GM12878 (cell line): ENCODE data around the gene LMBR1. TPM values are rescaled to one million over a fixed set of nuclear protein-coding genes. Genes with fewer than 3 reads are reported as not detected.

ENCODE experiments used
- ATAC-seq: fragments of 200-7000 bp; cut with Tn5 transposase; 3 replicates; pipeline ENCODE4 v1.9.1; 2020; ENCODE audit warnings: mild to moderate bottlenecking, moderate library complexity
- BruUV-seq: library from RNA; stranded (reverse); fragments of 400-500 nt; replicated peaks from 2 replicates; lab custom pipeline; 2021; lab: Mats Ljungman, UMichigan
- CTCF ChIA-PET: fragments of 300-600 bp; sonication (Branson Sonifier 250); formaldehyde crosslinking; extraction: SDS; loops from one replicate; lab custom pipeline; 2021; ENCODE audit warnings: inconsistent platforms; lab: Yijun Ruan, JAX
- POLR2A ChIA-PET: fragments of 350-600 bp; formaldehyde crosslinking; extraction: SDS; loops from one replicate; lab custom pipeline; 2021; ENCODE audit warnings: inconsistent platforms; lab: Charles Lee
- RAD21 ChIA-PET: fragments of 300-600 bp; sonication (Branson Sonifier 250); formaldehyde crosslinking; loops from one replicate; lab custom pipeline; 2023; ENCODE audit warnings: antibody characterized with exemption; ENCODE audit not compliant: unreplicated experiment; lab: Charles Lee
- SMC1A ChIA-PET: fragments of 300-600 bp; sonication (Branson Sonifier 250); formaldehyde crosslinking; loops from one replicate; lab custom pipeline; 2023; ENCODE audit not compliant: unreplicated experiment, uncharacterized antibody; lab: Charles Lee
- DNase-seq: peaks from one replicate; pipeline ENCODE4 v3.0.0-alpha.2; 2011; ENCODE audit warnings: low read depth, low spot score
- FAIRE-seq: peaks from 3 replicates; lab custom pipeline; 2011; peaks lifted over from hg19 to GRCh38; lab: Jason Lieb, UNC
- H2AFZ ChIP-seq: 2 replicates; pipeline ENCODE4 v1.6.0; 2011; ENCODE audit warnings: low read depth, low read length, control low read depth; ENCODE audit not compliant: control insufficient read depth
- H3K27ac ChIP-seq: 2 replicates; pipeline ENCODE4 v1.5.1; 2011; ENCODE audit warnings: control low read depth; ENCODE audit not compliant: control insufficient read depth, insufficient read depth
- H3K27me3 ChIP-seq, 2 experiments: replicated peaks in 1 of 2; 2 replicates each; pipeline versions ENCODE4 v1.6.0 to v1.6.1; 2011; ENCODE audit warnings: low read length in 1 of 2; ENCODE audit not compliant: control insufficient read depth in 2 of 2, insufficient read depth in 2 of 2
- H3K36me3 ChIP-seq, 2 experiments: 2 replicates each; pipeline ENCODE4 v1.5.1; 2011; ENCODE audit warnings: low read length in 1 of 2; ENCODE audit not compliant: control insufficient read depth in 2 of 2, insufficient read depth in 2 of 2
- H3K4me1 ChIP-seq: 2 replicates; pipeline ENCODE4 v1.6.1; 2011; ENCODE audit warnings: mild to moderate bottlenecking, low read length, moderate library complexity, mixed read lengths; ENCODE audit not compliant: control insufficient read depth, insufficient read depth
- H3K4me2 ChIP-seq: 2 replicates; pipeline ENCODE4 v1.6.0; 2011; ENCODE audit warnings: control low read depth; ENCODE audit not compliant: control insufficient read depth, insufficient read depth
- H3K4me3 ChIP-seq: fragments of 200-600 bp; sonication (generic); 2 replicates; pipeline ENCODE4 v1.5.1; 2016
- H3K79me2 ChIP-seq: 2 replicates; pipeline ENCODE4 v1.6.0; 2011; ENCODE audit warnings: low read length; ENCODE audit not compliant: control insufficient read depth, insufficient read depth
- H3K9ac ChIP-seq: 2 replicates; pipeline ENCODE4 v1.8.0; 2011; ENCODE audit warnings: low read length, control low read depth, mixed read lengths; ENCODE audit not compliant: control insufficient read depth, insufficient read depth
- H3K9me3 ChIP-seq: replicated peaks from 3 replicates; pipeline ENCODE4 v1.5.1; 2011; ENCODE audit warnings: mild to moderate bottlenecking, low read length; ENCODE audit not compliant: control insufficient read depth, insufficient read depth
- H4K20me1 ChIP-seq: 2 replicates; pipeline ENCODE4 v1.6.0; 2011; ENCODE audit not compliant: control insufficient read depth, insufficient read depth
- BRCA1 ChIP-seq: IDR thresholded peaks from 2 replicates; pipeline ENCODE4 v1.6.1; 2011; ENCODE audit warnings: low read depth, low read length, improper control_type of control experiment
- CHD4 ChIP-seq: fragments of 200-600 bp; sonication (generic); IDR thresholded peaks from 2 replicates; pipeline ENCODE4 v1.6.1; 2016; ENCODE audit warnings: mild to moderate bottlenecking
- CREB1 ChIP-seq: IDR thresholded peaks from 2 replicates; pipeline ENCODE4 v1.6.1; 2012; ENCODE audit warnings: low read depth, mild to moderate bottlenecking, inconsistent platforms
- EED ChIP-seq: sonication (generic); IDR thresholded peaks from 2 replicates; pipeline ENCODE4 v1.6.1; 2016; ENCODE audit warnings: antibody characterized with exemption, low read depth
- EP300 ChIP-seq, 2 experiments: fragments of 150-350 bp in 1 of 2; IDR thresholded peaks; 2 replicates each; pipeline ENCODE4 v1.6.1; 2011 to 2012; ENCODE audit warnings: low read depth in 2 of 2, low read length in 2 of 2, borderline replicate concordance in 1 of 2, improper control_type of control experiment in 1 of 2, inconsistent platforms in 1 of 2; ENCODE audit not compliant: control insufficient read depth in 1 of 2
- GATAD2B ChIP-seq: fragments of 450-650 bp; conservative IDR thresholded peaks from 2 replicates; pipeline ENCODE4 v1.6.1; 2017; ENCODE audit warnings: low read depth, mild to moderate bottlenecking, moderate library complexity
- HDAC2 ChIP-seq: fragments of 200-600 bp; sonication (generic); IDR thresholded peaks from 2 replicates; pipeline ENCODE4 v1.6.1; 2017
- JUND ChIP-seq: IDR thresholded peaks from 2 replicates; pipeline ENCODE4 v1.6.1; 2012; ENCODE audit warnings: low read depth, mild to moderate bottlenecking, low read length, improper control_type of control experiment, moderate library complexity
- MTA2 ChIP-seq: fragments of 450-650 bp; IDR thresholded peaks from 2 replicates; pipeline ENCODE4 v1.6.1; 2016; ENCODE audit warnings: low read depth, mild to moderate bottlenecking, moderate library complexity
- MXI1 ChIP-seq: fragments of 150-350 bp; IDR thresholded peaks from 2 replicates; pipeline ENCODE4 v1.6.1; 2011; ENCODE audit warnings: low read depth, mild to moderate bottlenecking, inconsistent platforms, low read length, improper control_type of control experiment
- NFXL1 ChIP-seq: fragments of 450-650 bp; IDR thresholded peaks from 2 replicates; pipeline ENCODE4 v1.6.1; 2017; ENCODE audit warnings: antibody characterized with exemption, mild to moderate bottlenecking, borderline replicate concordance
- NFYA ChIP-seq: IDR thresholded peaks from 2 replicates; pipeline ENCODE4 v1.6.1; 2011; ENCODE audit warnings: low read depth, mild to moderate bottlenecking, low read length, improper control_type of control experiment, borderline replicate concordance
- POLR2AphosphoS2 ChIP-seq: IDR thresholded peaks from 2 replicates; pipeline ENCODE4 v1.6.1; 2011; ENCODE audit warnings: low read depth, mild to moderate bottlenecking, low read length, improper control_type of control experiment, moderate library complexity
- ZNF207 ChIP-seq: fragments of 450-650 bp; IDR thresholded peaks from 2 replicates; pipeline ENCODE4 v1.6.1; 2014; ENCODE audit warnings: antibody characterized with exemption, mild to moderate bottlenecking, borderline replicate concordance
- WGBS: methylation state at CpG from one replicate; pipeline ENCODE4 v1.1.6; 2016; ENCODE audit warnings: low lambda C conversion rate; ENCODE audit not compliant: insufficient replicate concordance, insufficient coverage; ENCODE audit errors: missing lambda C conversion rate; 5-methylcytosine and 5-hydroxymethylcytosine counted together
- in situ Hi-C: fragments of 300-500 bp; cut with MboI; formaldehyde crosslinking; loops from 9 replicates; pipeline ENCODE4 v1.14.3; 2018; ENCODE audit warnings: mixed read lengths
- intact Hi-C: fragments of 100-400 bp; cut with micrococcal nuclease; formaldehyde crosslinking; loops from one replicate; pipeline ENCODE4 v1.14.2; 2022; ENCODE audit not compliant: unreplicated experiment
- polyA plus RNA-seq, 11 experiments: library from polyadenylated mRNA; depleted of rRNA in 4 of 11; unstranded in 6 of 11; stranded (reverse) in 5 of 11; fragments of >200 nt; fragmentation: Nextera tagmentation in 4 of 11; fragmentation: Illumina TruSeq in 1 of 11; extraction: Ambion mirVana in 4 of 11; extraction: Trizol in 1 of 11; gene quantifications; 1 replicate in 1 of 11; 2 replicates in 10 of 11; pipeline versions ENCODE4 v1.2.1 to v1.2.3, GENCODE V29; 2011 to 2016; ENCODE audit warnings: inconsistent platforms in 2 of 11, missing spikeins in 2 of 11, low read depth in 1 of 11
- total RNA-seq, 4 experiments: library from RNA; depleted of rRNA in 3 of 4; stranded (reverse); fragments of >200 nt in 3 of 4; fragmentation: Illumina TruSeq in 1 of 4; extraction: Trizol in 1 of 4; gene quantifications; 2 replicates each; pipeline versions ENCODE4 v1.2.1 to v1.2.3, GENCODE V29; 2013 to 2021
- TF ChIP-seq, protein P1 (sequence below): fragments of 450-650 bp; IDR thresholded peaks from 2 replicates; pipeline ENCODE4 v1.6.1; 2017; ENCODE audit warnings: antibody characterized with exemption, mild to moderate bottlenecking, moderate library complexity

LMBR1 gene
- total and polyA plus RNA-seq, 10 of the 15 experiments (the other 5 are each of a cell fraction or from before 2014, with no cell fraction given): 4.0 to 63.5 (median 28.8) TPM

DNA sequence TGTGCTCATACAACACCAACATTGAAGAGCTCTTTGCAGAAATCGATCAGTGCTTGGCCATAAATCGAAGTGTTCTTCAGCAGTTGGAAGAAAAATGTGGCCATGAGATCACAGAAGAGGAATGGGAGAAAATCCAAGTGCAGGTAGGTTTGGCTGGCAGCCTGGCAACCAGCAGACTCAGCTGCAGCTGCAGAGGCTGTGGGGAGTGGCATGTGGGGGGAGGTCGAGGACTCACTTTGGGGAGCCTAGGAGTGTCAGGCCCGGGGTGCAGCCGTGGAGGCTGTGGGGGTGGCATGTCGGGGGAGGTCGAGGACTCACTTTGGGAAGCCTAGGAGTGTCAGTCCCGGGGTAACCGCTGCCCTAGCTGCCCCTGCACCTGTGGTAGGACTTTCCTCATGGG is 217.3 kb downstream of the LMBR1 start (continued):
- no peak for TF ChIP-seq NFYA
- no peak for TF ChIP-seq BRCA1
- TF ChIP-seq HDAC2: no peak
- no peak for TF ChIP-seq NFXL1

DNA sequence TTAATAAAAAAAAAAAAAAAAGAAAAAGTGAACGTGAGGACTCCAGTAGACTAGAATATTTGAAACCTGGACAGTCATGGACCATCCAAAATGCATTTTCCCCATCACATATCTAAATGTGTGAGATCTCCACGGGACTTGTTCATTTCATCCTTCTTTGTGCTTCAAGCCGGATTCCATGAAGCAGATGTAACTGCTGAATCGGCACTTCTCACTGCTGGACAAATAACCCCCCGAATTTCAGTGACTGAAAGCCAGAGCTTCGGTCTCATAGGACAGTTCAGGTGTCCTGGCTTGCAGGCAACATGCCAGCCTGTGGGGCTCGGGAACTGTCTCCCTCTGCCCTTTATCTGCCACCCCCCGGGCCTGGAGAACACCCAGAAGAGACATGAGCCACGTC is 219.1 kb downstream of the LMBR1 start:
- peaks cover 0 to 12% of the 10 kb centered on the region in 2 experiments; a peak in 3 of 4 replicates for H3K36me3 ChIP-seq
- no peak overlapping the region for H3K4me2 ChIP-seq
- H3K4me1 ChIP-seq: no peaks in the 10 kb centered on the region
- no peak overlapping the region for H3K9ac ChIP-seq
- no peaks in the 10 kb centered on the region for H3K9me3 ChIP-seq
- no peaks in the 10 kb centered on the region for H4K20me1 ChIP-seq
- POLR2A ChIA-PET: no interaction called here
- WGBS: 87% methylated on average over 9 of the region's 9 CpGs
- no peak overlapping the region for H3K27ac ChIP-seq
- DNase-seq (no peak), FAIRE-seq (no peak), ATAC-seq (no peak)
- in situ Hi-C loops (no loop called here), intact Hi-C loops (no loop called here)
- H3K4me3 ChIP-seq: no peak overlapping the region
- SMC1A ChIA-PET: interaction anchor here (1.2 kb wide), 1 partner anchor 8 kb away, joined by 3 read pairs; no protein-coding TSS in a partner anchor
- no peak overlapping the region for H2AFZ ChIP-seq
- H3K79me2 ChIP-seq: no peaks in the 10 kb centered on the region
- no TSS peak for BruUV-seq
- H3K27me3 ChIP-seq: no peaks in the 10 kb centered on the region
- CTCF ChIA-PET: no interaction called here
- RAD21 ChIA-PET: no interaction called here
- TF ChIP-seq JUND (no peak), EP300 (IDR thresholded peaks at IDR 0.05; ENCODE audit: borderline replicate concordance in 1 of 2, control insufficient read depth in 1 of 2, low read depth in 2 of 2, low read length in 2 of 2) (no peak)

DNA sequence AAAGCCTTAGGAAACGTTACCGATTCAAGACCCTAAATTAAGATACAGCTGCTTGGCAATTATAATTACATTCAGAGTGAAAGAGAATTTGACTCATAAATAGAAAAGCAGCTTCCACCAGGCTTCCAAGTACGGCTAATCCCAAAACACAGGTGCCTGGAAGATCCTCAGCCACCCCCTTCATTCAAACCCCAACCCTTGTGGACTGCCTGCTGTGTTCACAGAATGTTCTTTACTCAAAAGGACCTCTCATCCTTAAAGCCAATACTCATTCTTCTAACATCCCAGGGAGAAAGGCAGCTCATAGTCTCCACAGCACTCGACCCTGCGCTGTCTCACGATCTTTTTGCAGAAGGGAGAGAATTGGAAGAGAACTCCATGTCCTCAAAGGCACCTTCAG is 219.5 kb downstream of the LMBR1 start:
- RAD21 ChIA-PET: no interaction called here
- no peaks in the 10 kb centered on the region for H3K9me3 ChIP-seq
- no peak overlapping the region for H3K4me3 ChIP-seq
- intact Hi-C loops: no loop called here
- no peak for TF ChIP-seq MXI1
- no peak for TF ChIP-seq EED
- no peak for TF ChIP-seq ZNF207
- no peak for TF ChIP-seq MTA2
- TF ChIP-seq, protein P1, sequence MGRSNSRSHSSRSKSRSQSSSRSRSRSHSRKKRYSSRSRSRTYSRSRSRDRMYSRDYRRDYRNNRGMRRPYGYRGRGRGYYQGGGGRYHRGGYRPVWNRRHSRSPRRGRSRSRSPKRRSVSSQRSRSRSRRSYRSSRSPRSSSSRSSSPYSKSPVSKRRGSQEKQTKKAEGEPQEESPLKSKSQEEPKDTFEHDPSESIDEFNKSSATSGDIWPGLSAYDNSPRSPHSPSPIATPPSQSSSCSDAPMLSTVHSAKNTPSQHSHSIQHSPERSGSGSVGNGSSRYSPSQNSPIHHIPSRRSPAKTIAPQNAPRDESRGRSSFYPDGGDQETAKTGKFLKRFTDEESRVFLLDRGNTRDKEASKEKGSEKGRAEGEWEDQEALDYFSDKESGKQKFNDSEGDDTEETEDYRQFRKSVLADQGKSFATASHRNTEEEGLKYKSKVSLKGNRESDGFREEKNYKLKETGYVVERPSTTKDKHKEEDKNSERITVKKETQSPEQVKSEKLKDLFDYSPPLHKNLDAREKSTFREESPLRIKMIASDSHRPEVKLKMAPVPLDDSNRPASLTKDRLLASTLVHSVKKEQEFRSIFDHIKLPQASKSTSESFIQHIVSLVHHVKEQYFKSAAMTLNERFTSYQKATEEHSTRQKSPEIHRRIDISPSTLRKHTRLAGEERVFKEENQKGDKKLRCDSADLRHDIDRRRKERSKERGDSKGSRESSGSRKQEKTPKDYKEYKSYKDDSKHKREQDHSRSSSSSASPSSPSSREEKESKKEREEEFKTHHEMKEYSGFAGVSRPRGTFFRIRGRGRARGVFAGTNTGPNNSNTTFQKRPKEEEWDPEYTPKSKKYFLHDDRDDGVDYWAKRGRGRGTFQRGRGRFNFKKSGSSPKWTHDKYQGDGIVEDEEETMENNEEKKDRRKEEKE: no peak
- TF ChIP-seq CHD4: no peak
- no peak for TF ChIP-seq GATAD2B
- no peak for TF ChIP-seq CREB1
- no peak for TF ChIP-seq POLR2AphosphoS2
- ATAC-seq (no peak), FAIRE-seq (no peak), DNase-seq (no peak)
- no peaks in the 10 kb centered on the region for H4K20me1 ChIP-seq
- 98% methylated on average over 6 of the region's 6 CpGs for WGBS
- H3K4me1 ChIP-seq: no peaks in the 10 kb centered on the region
- H2AFZ ChIP-seq: no peak overlapping the region
- no peak overlapping the region for H3K9ac ChIP-seq
- CTCF ChIA-PET: no interaction called here
- POLR2A ChIA-PET: no interaction called here
- H3K36me3 ChIP-seq: peaks cover 0 to 11% of the 10 kb centered on the region in 2 experiments; a peak in 3 of 4 replicates
- H3K79me2 ChIP-seq: no peaks in the 10 kb centered on the region
- in situ Hi-C loops: no loop called here
- SMC1A ChIA-PET: interaction anchor here (1.2 kb wide), 1 partner anchor 9 kb away, joined by 3 read pairs; no protein-coding TSS in a partner anchor
- no TSS peak for BruUV-seq
- no peak overlapping the region for H3K4me2 ChIP-seq
- no peaks in the 10 kb centered on the region for H3K27me3 ChIP-seq
- H3K27ac ChIP-seq: no peak overlapping the region
